SK-N-SH (cell line): ENCODE results near the gene RGL1. TPM values are rescaled to one million over a fixed set of nuclear protein-coding genes. Genes with fewer than 3 reads are reported as not detected.

Experiments used
- CHD2 ChIP-seq: fragments of 150-350 bp; IDR thresholded peaks from 2 replicates; pipeline ENCODE4 v1.6.1; 2018; ENCODE audit warnings: low read length; ENCODE audit not compliant: partially characterized antibody
- ELF1 ChIP-seq: IDR thresholded peaks from 2 replicates; pipeline ENCODE4 v1.4.0; 2012
- EP300 ChIP-seq, 2 experiments: IDR thresholded peaks; 2 replicates each; pipeline versions ENCODE4 v1.4.0 to v1.6.1; 2012; ENCODE audit warnings: borderline replicate concordance in 1 of 2, low read depth in 1 of 2, low read length in 1 of 2
- FOSL2 ChIP-seq: IDR thresholded peaks from 2 replicates; pipeline ENCODE4 v1.4.0; 2012; ENCODE audit warnings: low read depth, mild to moderate bottlenecking, moderate library complexity, borderline replicate concordance
- NFIC ChIP-seq: IDR thresholded peaks from 2 replicates; pipeline ENCODE4 v1.4.0; 2012; ENCODE audit warnings: borderline replicate concordance
- POLR2AphosphoS5 ChIP-seq: IDR thresholded peaks from 2 replicates; pipeline ENCODE4 v1.6.1; 2012; ENCODE audit warnings: low read depth, low read length
- RAD21 ChIP-seq: IDR thresholded peaks from 2 replicates; pipeline ENCODE4 v1.6.1; 2012; ENCODE audit warnings: mild to moderate bottlenecking, low read length
- RFX5 ChIP-seq: IDR thresholded peaks from 2 replicates; pipeline ENCODE4 v1.6.1; 2012; ENCODE audit warnings: mild to moderate bottlenecking, improper control_type of control experiment, low read length
- TAF1 ChIP-seq: IDR thresholded peaks from 2 replicates; pipeline ENCODE4 v1.6.1; 2012; ENCODE audit warnings: low read depth, mild to moderate bottlenecking, low read length, moderate library complexity, borderline replicate concordance
- TCF12 ChIP-seq: IDR thresholded peaks from 2 replicates; pipeline ENCODE4 v1.4.0; 2012
- TEAD4 ChIP-seq: IDR thresholded peaks from 2 replicates; pipeline ENCODE4 v1.4.0; 2012; ENCODE audit warnings: mild to moderate bottlenecking, borderline replicate concordance; ENCODE audit not compliant: insufficient read depth
- polyA plus RNA-seq, 3 experiments: library from polyadenylated mRNA; depleted of rRNA; stranded (reverse); fragments of >200 nt; gene quantifications; 2 replicates each; pipeline ENCODE4 v1.2.3, GENCODE V29; 2012
- TF ChIP-seq, protein P1 (sequence below): IDR thresholded peaks from 2 replicates; pipeline ENCODE4 v1.4.0; 2012; ENCODE audit warnings: low read depth
- TF ChIP-seq, protein P2 (sequence below): fragments of 150-350 bp; IDR thresholded peaks from 2 replicates; pipeline ENCODE4 v1.6.1; 2017; ENCODE audit warnings: antibody characterized with exemption, low read length, low read depth, borderline replicate concordance
- TF ChIP-seq, protein P3 (sequence below): IDR thresholded peaks from 2 replicates; pipeline ENCODE4 v1.6.1; 2012; ENCODE audit warnings: mild to moderate bottlenecking, low read depth, low read length, moderate library complexity
- TF ChIP-seq, protein P4 (sequence below): fragments of 200-600 bp; sonication (generic); IDR thresholded peaks from 2 replicates; pipeline ENCODE4 v1.6.1; 2017; ENCODE audit warnings: antibody characterized with exemption, mild to moderate bottlenecking, moderate library complexity
- TF ChIP-seq, protein P5 (sequence below): IDR thresholded peaks from 2 replicates; pipeline ENCODE4 v1.4.0; 2012; ENCODE audit warnings: low read depth, borderline replicate concordance

RGL1 gene
- polyA plus RNA-seq, 1 of the 3 experiments (the other 2 are of a cell fraction): 8.3 TPM

DNA sequence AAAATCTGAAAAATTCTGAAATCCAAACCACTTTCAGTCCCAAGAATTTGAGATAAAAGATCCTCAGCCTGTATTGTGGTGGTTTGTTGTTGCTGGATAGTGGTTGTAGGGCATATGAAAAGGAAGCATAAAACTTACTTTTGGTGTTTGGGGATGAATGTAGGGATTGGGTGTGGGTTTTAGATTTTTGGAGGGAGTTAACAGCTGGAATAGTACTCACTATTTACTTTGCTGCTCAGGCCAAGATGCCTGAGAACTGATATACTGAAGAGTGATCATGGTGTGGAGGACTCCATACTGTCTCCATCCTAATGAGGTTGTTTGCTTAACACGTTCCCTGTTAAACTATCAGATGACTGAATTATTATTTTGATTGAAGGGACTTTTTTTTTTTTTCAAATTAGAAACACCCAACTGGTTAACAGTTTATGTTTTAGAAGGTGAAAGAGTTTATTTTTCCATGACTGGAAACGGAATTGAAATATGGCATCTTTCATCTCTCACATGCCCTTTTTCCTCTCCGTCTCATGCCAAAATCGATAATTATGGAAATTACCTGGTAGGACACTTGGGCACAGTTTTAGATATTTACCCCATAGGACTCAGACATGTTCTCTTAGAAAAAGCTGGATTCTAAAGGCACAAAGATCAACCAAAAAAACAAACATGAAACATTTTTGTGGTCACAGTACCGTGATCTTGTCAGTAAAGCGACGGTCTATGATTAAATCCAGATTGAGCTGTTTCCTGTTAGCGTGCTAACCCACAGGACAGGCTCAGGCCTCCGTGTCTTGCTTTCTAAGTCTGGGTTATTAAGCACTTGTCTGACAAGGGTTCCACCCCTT is 37.3 kb downstream of the RGL1 start (continued):
- TF ChIP-seq POLR2AphosphoS5: peak; percentile 91; the same call in 1 of the 2 replicates
- peak; percentile 29; the same call in 1 of the 2 replicates for TF ChIP-seq TAF1
- TF ChIP-seq, protein P1, sequence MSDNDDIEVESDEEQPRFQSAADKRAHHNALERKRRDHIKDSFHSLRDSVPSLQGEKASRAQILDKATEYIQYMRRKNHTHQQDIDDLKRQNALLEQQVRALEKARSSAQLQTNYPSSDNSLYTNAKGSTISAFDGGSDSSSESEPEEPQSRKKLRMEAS: peak; percentile 80; the same call in 1 of the 2 replicates
- TF ChIP-seq NFIC: peak; percentile 87
- TF ChIP-seq, protein P2, sequence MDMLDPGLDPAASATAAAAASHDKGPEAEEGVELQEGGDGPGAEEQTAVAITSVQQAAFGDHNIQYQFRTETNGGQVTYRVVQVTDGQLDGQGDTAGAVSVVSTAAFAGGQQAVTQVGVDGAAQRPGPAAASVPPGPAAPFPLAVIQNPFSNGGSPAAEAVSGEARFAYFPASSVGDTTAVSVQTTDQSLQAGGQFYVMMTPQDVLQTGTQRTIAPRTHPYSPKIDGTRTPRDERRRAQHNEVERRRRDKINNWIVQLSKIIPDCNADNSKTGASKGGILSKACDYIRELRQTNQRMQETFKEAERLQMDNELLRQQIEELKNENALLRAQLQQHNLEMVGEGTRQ: no peak
- TF ChIP-seq TCF12: peak; percentile 100
- peak; percentile 82 to 92 for TF ChIP-seq EP300 (IDR thresholded peaks at IDR 0.05; ENCODE audit: borderline replicate concordance in 1 of 2, low read depth in 1 of 2, low read length in 1 of 2)
- 0 out of 2 replicates have a peak, but pooled peaks have one; percentile 26 for TF ChIP-seq FOSL2
- 0 out of 2 replicates have a peak, but pooled peaks have one; percentile 1 for TF ChIP-seq RAD21
- no peak for TF ChIP-seq ELF1
- TF ChIP-seq, protein P3, sequence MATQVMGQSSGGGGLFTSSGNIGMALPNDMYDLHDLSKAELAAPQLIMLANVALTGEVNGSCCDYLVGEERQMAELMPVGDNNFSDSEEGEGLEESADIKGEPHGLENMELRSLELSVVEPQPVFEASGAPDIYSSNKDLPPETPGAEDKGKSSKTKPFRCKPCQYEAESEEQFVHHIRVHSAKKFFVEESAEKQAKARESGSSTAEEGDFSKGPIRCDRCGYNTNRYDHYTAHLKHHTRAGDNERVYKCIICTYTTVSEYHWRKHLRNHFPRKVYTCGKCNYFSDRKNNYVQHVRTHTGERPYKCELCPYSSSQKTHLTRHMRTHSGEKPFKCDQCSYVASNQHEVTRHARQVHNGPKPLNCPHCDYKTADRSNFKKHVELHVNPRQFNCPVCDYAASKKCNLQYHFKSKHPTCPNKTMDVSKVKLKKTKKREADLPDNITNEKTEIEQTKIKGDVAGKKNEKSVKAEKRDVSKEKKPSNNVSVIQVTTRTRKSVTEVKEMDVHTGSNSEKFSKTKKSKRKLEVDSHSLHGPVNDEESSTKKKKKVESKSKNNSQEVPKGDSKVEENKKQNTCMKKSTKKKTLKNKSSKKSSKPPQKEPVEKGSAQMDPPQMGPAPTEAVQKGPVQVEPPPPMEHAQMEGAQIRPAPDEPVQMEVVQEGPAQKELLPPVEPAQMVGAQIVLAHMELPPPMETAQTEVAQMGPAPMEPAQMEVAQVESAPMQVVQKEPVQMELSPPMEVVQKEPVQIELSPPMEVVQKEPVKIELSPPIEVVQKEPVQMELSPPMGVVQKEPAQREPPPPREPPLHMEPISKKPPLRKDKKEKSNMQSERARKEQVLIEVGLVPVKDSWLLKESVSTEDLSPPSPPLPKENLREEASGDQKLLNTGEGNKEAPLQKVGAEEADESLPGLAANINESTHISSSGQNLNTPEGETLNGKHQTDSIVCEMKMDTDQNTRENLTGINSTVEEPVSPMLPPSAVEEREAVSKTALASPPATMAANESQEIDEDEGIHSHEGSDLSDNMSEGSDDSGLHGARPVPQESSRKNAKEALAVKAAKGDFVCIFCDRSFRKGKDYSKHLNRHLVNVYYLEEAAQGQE: 0 out of 2 replicates have a peak, but pooled peaks have one; percentile 27
- TF ChIP-seq, protein P4, sequence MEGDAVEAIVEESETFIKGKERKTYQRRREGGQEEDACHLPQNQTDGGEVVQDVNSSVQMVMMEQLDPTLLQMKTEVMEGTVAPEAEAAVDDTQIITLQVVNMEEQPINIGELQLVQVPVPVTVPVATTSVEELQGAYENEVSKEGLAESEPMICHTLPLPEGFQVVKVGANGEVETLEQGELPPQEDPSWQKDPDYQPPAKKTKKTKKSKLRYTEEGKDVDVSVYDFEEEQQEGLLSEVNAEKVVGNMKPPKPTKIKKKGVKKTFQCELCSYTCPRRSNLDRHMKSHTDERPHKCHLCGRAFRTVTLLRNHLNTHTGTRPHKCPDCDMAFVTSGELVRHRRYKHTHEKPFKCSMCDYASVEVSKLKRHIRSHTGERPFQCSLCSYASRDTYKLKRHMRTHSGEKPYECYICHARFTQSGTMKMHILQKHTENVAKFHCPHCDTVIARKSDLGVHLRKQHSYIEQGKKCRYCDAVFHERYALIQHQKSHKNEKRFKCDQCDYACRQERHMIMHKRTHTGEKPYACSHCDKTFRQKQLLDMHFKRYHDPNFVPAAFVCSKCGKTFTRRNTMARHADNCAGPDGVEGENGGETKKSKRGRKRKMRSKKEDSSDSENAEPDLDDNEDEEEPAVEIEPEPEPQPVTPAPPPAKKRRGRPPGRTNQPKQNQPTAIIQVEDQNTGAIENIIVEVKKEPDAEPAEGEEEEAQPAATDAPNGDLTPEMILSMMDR: no peak
- peak; percentile 57 for TF ChIP-seq CHD2
- peak; percentile 94; the same call in 1 of the 2 replicates for TF ChIP-seq TEAD4
- TF ChIP-seq RFX5: no peak
- TF ChIP-seq, protein P5, sequence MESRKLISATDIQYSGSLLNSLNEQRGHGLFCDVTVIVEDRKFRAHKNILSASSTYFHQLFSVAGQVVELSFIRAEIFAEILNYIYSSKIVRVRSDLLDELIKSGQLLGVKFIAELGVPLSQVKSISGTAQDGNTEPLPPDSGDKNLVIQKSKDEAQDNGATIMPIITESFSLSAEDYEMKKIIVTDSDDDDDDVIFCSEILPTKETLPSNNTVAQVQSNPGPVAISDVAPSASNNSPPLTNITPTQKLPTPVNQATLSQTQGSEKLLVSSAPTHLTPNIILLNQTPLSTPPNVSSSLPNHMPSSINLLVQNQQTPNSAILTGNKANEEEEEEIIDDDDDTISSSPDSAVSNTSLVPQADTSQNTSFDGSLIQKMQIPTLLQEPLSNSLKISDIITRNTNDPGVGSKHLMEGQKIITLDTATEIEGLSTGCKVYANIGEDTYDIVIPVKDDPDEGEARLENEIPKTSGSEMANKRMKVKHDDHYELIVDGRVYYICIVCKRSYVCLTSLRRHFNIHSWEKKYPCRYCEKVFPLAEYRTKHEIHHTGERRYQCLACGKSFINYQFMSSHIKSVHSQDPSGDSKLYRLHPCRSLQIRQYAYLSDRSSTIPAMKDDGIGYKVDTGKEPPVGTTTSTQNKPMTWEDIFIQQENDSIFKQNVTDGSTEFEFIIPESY: peak; percentile 44; the same call in 1 of the 2 replicates
